HG03135 (cell line): Measurements from ENCODE around the gene ZBTB12.
"Not testable (repeated sequence)": the region's sequence is repeated elsewhere in the genome, so short reads cannot be mapped to it uniquely, and the experiment has no call there.

ENCODE experiments used
- ATAC-seq: cut with Tn5 transposase; IDR thresholded peaks from one replicate; pipeline ENCODE4 v1.9.1; 2021; ENCODE audit warnings: mild to moderate bottlenecking, moderate library complexity; ENCODE audit not compliant: unreplicated experiment

Gene ZBTB12

DNA sequence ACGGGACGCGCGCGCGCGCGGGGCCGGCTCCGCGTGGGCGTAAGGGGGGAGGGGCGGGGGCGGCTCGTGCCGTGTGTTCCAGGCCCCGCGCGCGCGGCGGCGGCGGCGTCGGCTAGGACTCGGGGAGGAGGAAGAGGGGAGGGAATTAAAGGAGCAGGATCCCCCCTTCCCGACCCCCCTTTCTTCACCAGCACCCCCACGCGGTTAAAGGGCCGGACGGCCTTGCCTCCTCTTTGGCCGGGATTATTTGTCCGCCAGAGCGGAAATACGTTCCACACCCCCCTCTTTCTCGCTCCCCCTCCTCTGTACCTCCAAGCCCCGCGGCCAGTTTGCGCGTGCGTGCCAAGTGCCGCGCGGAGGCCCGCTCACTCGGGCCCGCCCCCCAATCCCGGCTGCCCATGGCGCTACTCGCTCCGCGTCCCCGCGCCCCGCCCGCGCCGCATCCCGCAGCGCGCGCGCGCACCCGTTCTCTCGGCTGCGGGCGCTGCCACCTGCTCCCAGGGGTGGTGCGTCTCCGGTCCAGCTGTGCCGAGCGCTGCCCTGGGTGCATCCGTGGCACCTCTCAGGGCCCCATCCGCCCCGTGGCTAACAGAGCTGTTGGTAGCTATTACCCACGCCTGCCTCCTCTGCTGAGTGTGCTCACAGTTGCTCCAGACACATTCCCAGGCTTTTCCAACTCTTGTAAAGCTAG, at the start of gene ZBTB12:
TSS of gene ZBTB12 (minus strand) at position 134 of the 691 bp plus-strand sequence. CDS start 781 bp downstream, outside the sequence.
- no peak for ATAC-seq

- ATAC-seq = no peak
Observed at GRCh38 chr6:31949926-31950548, 48.2 kb upstream of the ZBTB12 start.

GRCh38 chr6:31948753-31949413, 47.0 kb upstream of the ZBTB12 start:
- ATAC-seq = no peak

DNA sequence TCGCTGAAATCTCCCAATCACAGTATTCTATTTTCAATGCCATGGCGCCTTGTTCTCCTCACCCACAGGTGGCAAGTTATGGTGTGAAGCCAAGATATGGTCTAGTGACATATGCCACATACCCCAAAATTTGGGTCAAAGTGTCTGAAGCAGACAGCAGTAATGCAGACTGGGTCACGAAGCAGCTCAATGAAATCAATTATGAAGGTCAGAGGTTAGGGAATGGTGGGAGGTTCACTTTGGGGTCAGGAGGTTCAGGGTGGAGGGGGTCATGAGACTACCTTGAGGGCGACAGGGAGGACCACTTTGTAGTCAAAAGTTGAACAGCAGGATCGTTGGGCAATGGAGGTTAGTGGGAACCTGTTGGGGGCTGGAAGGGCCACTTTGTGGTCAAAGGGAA, 46.4 kb upstream of the ZBTB12 start:
- no peak for ATAC-seq

- no peak for ATAC-seq
Observed at GRCh38 chr6:31947864-31948263, 46.0 kb upstream of the ZBTB12 start.

- ATAC-seq = no peak
Observed at GRCh38 chr6:31947070-31947675, 45.3 kb upstream of the ZBTB12 start.

DNA sequence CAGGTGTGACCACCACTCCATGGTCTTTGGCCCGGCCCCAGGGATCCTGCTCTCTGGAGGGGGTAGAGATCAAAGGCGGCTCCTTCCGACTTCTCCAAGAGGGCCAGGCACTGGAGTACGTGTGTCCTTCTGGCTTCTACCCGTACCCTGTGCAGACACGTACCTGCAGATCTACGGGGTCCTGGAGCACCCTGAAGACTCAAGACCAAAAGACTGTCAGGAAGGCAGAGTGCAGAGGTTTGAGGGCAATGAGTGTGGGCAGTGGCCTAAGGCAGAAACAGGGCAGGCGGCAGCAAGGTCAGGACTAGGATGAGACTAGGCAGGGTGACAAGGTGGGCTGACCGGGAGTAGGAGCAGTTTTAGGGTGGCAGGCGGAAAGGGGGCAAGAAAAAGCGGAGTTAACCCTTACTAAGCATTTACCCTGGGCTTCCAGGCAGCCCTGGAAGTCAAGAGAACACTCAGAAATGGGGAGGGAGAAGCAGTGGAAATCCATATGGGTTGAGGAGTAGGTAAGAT, 44.5 kb upstream of the ZBTB12 start:
- no peak for ATAC-seq

DNA sequence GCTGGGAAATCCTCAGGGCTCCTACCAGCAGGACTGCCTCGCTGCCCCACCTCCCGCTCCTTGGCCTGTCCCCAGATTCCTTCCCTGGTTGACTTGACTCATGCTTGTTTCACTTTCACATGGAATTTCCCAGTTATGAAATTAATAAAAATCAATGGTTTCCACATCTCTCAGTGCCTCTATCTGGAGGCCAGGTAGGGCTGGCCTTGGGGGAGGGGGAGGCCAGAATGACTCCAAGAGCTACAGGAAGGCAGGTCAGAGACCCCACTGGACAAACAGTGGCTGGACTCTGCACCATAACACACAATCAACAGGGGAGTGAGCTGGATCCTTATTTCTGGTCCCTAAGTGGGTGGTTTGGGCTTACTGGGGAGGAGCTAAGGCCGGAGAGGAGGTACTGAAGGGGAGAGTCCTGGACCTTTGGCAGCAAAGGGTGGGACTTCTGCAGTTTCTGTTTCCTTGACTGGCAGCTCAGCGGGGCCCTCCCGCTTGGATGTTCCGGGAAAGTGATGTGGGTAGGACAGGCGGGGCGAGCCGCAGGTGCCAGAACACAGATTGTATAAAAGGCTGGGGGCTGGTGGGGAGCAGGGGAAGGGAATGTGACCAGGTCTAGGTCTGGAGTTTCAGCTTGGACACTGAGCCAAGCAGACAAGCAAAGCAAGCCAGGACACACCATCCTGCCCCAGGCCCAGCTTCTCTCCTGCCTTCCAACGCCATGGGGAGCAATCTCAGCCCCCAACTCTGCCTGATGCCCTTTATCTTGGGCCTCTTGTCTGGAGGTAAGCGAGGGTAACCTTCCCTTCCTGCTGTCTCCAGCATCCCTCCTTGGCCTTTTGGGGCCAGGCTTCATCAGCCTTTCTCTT, 43.9 kb upstream of the ZBTB12 start, which contains the start of gene CFB:
TSS of gene CFB (plus strand) at position 589 of the 863 bp plus-strand sequence. CDS start at position 716, 127 bp downstream.
- ATAC-seq = no peak

DNA sequence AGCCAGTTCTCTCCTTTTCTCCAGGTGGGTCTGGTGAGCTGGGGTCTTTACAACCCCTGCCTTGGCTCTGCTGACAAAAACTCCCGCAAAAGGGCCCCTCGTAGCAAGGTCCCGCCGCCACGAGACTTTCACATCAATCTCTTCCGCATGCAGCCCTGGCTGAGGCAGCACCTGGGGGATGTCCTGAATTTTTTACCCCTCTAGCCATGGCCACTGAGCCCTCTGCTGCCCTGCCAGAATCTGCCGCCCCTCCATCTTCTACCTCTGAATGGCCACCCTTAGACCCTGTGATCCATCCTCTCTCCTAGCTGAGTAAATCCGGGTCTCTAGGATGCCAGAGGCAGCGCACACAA, 43.2 kb upstream of the ZBTB12 start:
- ATAC-seq = no peak

DNA sequence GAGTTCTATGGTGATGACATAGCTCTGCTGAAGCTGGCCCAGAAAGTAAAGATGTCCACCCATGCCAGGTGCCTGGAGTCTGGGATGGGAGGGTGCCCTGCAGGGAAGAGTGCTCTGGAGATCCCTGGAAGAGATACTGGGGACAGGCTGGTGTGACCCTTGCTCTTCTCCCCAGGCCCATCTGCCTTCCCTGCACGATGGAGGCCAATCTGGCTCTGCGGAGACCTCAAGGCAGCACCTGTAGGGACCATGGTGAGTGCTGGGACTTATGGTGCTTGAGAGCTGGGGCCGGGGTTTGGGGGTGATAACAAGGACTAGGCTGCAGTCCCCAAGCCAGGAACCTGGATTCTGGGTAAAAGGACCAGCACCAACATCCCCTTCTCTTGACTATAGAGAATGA, 41.9 kb upstream of the ZBTB12 start:
- no peak for ATAC-seq

GRCh38 chr6:31940256-31940664, 38.4 kb upstream of the ZBTB12 start:
- no peak for ATAC-seq

GRCh38 chr6:31935823-31936222, 33.9 kb upstream of the ZBTB12 start:
- ATAC-seq = no peak

GRCh38 chr6:31935021-31935420, 33.1 kb upstream of the ZBTB12 start:
- no peak for ATAC-seq

- ATAC-seq = no peak
Observed at GRCh38 chr6:31933537-31933936, 31.7 kb upstream of the ZBTB12 start.

GRCh38 chr6:31932137-31932536, 30.3 kb upstream of the ZBTB12 start:
- ATAC-seq = not testable (repeated sequence)

- ATAC-seq = no peak
Observed at GRCh38 chr6:31930962-31931361, 29.1 kb upstream of the ZBTB12 start.

DNA sequence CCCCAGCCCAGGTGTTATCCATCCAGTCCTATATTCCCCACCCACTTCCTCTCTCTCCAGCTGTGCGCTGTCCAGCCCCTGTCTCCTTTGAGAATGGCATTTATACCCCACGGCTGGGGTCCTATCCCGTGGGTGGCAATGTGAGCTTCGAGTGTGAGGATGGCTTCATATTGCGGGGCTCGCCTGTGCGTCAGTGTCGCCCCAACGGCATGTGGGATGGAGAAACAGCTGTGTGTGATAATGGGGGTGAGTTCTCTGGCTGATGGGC, 26.7 kb upstream of the ZBTB12 start:
- ATAC-seq = no peak

DNA sequence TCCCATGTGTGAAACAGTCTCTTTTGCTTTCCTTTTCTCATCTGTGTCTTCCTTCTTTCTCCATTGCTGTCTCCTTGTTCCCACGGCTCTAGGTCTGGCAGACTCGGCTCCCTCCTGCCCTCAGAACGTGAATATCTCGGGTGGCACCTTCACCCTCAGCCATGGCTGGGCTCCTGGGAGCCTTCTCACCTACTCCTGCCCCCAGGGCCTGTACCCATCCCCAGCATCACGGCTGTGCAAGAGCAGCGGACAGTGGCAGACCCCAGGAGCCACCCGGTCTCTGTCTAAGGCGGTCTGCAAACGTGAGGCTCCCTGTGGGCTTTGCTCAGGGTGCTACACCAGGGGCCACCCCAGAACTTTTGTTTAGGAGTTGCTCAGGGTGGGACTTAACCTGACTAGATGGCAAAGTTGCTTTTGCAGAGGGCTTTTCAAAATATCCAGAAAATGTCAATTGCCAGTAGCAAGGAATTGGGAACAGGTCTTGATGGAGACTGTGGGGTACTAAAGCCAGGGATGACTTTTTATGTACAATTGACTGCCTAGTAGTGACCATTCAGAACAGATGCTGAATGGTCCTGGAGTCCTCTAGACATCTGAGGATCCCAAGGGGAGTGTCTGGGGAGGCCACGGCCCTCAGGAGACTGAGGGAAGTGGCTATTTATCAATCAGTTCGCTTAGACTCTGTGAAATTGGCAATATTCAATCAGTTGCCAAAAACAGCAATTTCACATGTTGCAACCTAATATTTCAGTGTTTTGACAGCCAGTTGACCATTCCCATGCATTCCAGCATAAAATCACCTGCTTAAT, 26.2 kb upstream of the ZBTB12 start:
- no peak for ATAC-seq

GRCh38 chr6:31927242-31927862, 25.5 kb upstream of the ZBTB12 start, which contains the start of gene C2:
Gene C2, plus strand, starts transcription at chr6:31927717. Its CDS starts 36 bp downstream, at chr6:31927753.
- ATAC-seq = no peak
